ENCODE data around the gene TRAPPC2L.

The TRAPPC2L gene

GRCh38 chr16:88850531-88851199 lies 6.3 kb upstream of the TRAPPC2L start:
- TF ChIP-seq, protein P1, sequence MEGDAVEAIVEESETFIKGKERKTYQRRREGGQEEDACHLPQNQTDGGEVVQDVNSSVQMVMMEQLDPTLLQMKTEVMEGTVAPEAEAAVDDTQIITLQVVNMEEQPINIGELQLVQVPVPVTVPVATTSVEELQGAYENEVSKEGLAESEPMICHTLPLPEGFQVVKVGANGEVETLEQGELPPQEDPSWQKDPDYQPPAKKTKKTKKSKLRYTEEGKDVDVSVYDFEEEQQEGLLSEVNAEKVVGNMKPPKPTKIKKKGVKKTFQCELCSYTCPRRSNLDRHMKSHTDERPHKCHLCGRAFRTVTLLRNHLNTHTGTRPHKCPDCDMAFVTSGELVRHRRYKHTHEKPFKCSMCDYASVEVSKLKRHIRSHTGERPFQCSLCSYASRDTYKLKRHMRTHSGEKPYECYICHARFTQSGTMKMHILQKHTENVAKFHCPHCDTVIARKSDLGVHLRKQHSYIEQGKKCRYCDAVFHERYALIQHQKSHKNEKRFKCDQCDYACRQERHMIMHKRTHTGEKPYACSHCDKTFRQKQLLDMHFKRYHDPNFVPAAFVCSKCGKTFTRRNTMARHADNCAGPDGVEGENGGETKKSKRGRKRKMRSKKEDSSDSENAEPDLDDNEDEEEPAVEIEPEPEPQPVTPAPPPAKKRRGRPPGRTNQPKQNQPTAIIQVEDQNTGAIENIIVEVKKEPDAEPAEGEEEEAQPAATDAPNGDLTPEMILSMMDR (IDR thresholded peaks at IDR 0.05; ENCODE audit: low read depth, low read length) = no peak
- DNase-seq (ENCODE audit: low read depth, low spot score) = no peak
- in situ Hi-C loops (cut with HindIII; ENCODE audit: low sequenced_read_pairs) = no loop called here

DNA sequence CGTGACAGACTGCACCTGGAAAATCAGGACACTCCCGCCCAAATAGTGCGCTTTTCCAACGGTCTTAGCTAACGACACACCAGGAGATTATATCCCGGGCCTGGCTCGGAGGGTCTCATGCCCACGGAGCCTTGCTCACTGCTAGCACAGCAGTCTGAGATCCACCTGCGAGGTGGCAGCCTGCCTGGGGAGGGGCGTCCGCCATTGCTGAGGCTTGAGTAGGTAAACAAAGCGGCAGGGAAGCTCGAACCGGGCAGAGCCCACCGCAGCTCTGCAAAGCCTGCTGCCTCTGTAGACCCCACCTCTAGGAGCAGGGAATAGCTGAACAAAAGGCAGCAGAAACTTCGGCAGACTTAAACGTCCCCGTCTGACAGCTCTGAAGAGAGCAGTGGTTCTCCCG lies 5.3 kb upstream of the TRAPPC2L start:
- no peak for DNase-seq (ENCODE audit: low read depth, low spot score)
- in situ Hi-C loops (cut with HindIII; ENCODE audit: low sequenced_read_pairs) = no loop called here
- TF ChIP-seq, protein P1 (IDR thresholded peaks at IDR 0.05; ENCODE audit: low read depth, low read length) = no peak
- no peak overlapping the region for H3K4me3 ChIP-seq (ENCODE audit: low read depth, low read length)

More at GRCh38 chr16:88850531-88851199, 6.3 kb upstream of the TRAPPC2L start:
- no peak overlapping the region for H3K4me3 ChIP-seq (ENCODE audit: low read depth, low read length)

DNA sequence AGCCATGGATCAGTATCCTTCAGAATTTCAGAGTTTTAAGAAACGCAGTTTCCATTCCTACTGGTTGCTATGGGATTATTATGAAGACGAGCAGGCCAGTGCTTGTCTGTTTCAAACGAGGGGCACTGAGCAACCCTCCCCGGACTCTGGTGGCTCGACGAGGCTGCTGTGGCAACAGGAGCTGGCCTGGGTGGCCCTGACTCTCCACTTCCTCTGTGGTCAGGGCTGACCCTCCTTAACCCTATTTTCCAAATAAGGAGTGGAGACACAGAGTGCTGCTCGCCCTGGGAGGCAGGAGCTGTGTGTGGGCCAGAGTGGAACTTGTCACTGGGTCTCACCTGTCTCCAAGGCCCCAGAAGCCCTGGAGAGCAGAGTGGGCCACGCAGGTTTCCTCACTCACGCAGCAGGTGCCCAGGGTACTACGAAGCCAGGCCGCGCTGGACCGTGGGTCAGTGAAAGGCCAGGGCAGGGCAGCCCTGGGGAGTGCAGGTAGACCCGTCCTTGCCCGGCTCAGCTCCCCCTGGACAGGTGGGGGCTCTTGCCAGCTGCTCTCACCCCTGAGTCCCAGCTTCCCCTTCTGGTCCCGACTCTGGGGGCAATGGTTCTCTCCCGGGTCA lies 3.5 kb upstream of the TRAPPC2L start:
- in situ Hi-C loops (cut with HindIII; ENCODE audit: low sequenced_read_pairs) = no loop called here
- H3K4me3 ChIP-seq (ENCODE audit: low read depth, low read length) = no peak overlapping the region
- DNase-seq (ENCODE audit: low read depth, low spot score) = no peak
- TF ChIP-seq, protein P1 (IDR thresholded peaks at IDR 0.05; ENCODE audit: low read depth, low read length) = no peak

GRCh38 chr16:88854306-88855111 lies 2.4 kb upstream of the TRAPPC2L start:
- TF ChIP-seq, protein P1 (IDR thresholded peaks at IDR 0.05; ENCODE audit: low read depth, low read length) = no peak
- no peak overlapping the region for H3K4me3 ChIP-seq (ENCODE audit: low read depth, low read length)
- in situ Hi-C loops (cut with HindIII; ENCODE audit: low sequenced_read_pairs) = no loop called here
- DNase-seq (ENCODE audit: low read depth, low spot score) = no peak

DNA sequence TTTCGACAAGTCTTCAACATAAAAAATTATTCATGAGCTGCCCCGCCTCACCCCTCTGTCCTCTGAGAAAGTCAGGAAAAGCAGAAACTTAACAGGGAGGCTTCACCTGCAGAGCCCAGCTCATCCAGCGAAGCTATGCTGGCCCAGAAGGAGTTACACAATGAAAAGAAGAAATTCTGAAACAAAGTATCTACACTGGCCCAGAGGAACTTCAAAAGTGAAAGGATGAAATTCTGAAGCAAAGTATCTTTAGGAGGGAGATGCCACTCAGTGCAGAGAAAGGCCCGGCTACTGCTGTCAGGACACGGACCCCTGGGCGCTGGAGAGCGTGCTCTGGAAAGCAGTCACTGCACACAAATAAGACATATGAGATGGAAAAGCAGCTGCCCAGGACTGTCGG lies 1.8 kb upstream of the TRAPPC2L start:
- no peak for DNase-seq (ENCODE audit: low read depth, low spot score)
- in situ Hi-C loops (cut with HindIII; ENCODE audit: low sequenced_read_pairs) = no loop called here
- H3K4me3 ChIP-seq (ENCODE audit: low read depth, low read length) = no peak overlapping the region
- TF ChIP-seq, protein P1 (IDR thresholded peaks at IDR 0.05; ENCODE audit: low read depth, low read length) = no peak

- DNase-seq (ENCODE audit: low read depth, low spot score) = no peak
- in situ Hi-C loops (cut with HindIII; ENCODE audit: low sequenced_read_pairs) = no loop called here
- TF ChIP-seq, protein P1 (IDR thresholded peaks at IDR 0.05; ENCODE audit: low read depth, low read length) = no peak
- peak overlapping the region; percentile 62 for H3K4me3 ChIP-seq (ENCODE audit: low read depth, low read length)
These were observed 1.2 kb upstream of the TRAPPC2L start for GRCh38 chr16:88855736-88856121.
